BJ (cell line): ENCODE measurements around the gene MYH13. TPM values are rescaled to one million over a fixed set of nuclear protein-coding genes. Genes with fewer than 3 reads are reported as not detected.

Experiments used
- CTCF ChIA-PET: fragments of 350-600 bp; formaldehyde crosslinking; extraction: SDS; loops from one replicate; lab custom pipeline; 2021; ENCODE audit warnings: antibody characterized with exemption, inconsistent platforms; lab: Yijun Ruan, JAX
- POLR2A ChIA-PET: fragments of 300-600 bp; sonication (Branson Sonifier 250); formaldehyde crosslinking; extraction: SDS; loops from one replicate; lab custom pipeline; 2021; ENCODE audit warnings: antibody characterized with exemption; lab: Charles Lee
- DNase-seq: peaks from one replicate; pipeline ENCODE4 v3.0.0-alpha.2; 2011; ENCODE audit warnings: low read depth
- H3K27me3 ChIP-seq: 2 replicates; pipeline ENCODE4 v1.6.0; 2011; ENCODE audit warnings: low read length; ENCODE audit not compliant: control insufficient read depth, insufficient read depth
- H3K36me3 ChIP-seq: 2 replicates; pipeline ENCODE4 v1.5.1; 2011; ENCODE audit warnings: low read length; ENCODE audit not compliant: control insufficient read depth, insufficient read depth
- H3K4me3 ChIP-seq: 2 replicates; pipeline ENCODE4 v1.5.1; 2011; ENCODE audit warnings: low read depth, mild to moderate bottlenecking, control low read depth, low read length
- polyA plus RNA-seq: library from polyadenylated mRNA; depleted of rRNA; stranded (reverse); fragments of >200 nt; gene quantifications from 2 replicates; pipeline ENCODE4 v1.2.3, GENCODE V29; 2011; rRNA removed
- TF ChIP-seq, protein P1 (sequence below): IDR thresholded peaks from 2 replicates; pipeline ENCODE4 v1.5.1; 2011; ENCODE audit warnings: low read depth, mild to moderate bottlenecking, control low read depth, inconsistent platforms, low read length, moderate library complexity; ENCODE audit not compliant: insufficient read depth

The MYH13 gene
- polyA plus RNA-seq, 1 experiment: not detected

DNA sequence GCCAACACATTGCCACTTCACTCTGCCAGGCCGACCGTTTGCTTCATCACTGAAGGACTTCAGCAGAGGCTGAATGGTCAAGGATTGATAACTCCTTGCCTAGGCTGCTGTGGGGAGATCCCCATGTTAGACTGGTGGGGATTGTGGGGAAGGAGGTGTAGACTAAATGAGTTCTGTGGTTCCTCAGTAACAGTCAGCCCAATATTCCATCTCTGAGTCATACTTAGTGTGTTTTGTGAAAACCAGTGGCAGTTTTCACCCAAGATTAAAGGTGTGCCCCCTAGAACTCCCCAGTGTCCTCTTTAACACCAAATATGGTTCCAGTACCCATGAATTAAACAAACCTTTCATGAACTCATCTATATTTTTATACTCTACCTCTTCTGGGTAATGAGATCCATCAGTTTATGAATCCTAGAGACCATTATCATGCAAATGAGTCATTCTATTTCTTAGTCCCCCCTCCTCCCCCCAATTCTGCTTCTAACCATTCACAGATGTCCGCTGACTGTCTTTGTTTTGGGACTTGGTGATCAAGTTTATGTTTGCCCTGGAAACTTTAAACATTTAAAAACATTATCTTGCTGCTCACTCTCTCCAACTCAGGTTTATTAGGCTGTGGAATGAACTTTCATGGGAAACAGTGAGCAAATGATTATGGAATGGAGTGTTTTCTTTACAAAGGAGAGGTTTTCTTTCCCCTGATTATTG lies 107.6 kb downstream of the MYH13 start:
- Histone ChIP-seq H3K36me3 (no peaks in the 10 kb centered on the region; the same call in 1 of the 2 replicates), H3K27me3 (no peaks in the 10 kb centered on the region), H3K4me3 (no peak overlapping the region)
- TF ChIP-seq, protein P1, sequence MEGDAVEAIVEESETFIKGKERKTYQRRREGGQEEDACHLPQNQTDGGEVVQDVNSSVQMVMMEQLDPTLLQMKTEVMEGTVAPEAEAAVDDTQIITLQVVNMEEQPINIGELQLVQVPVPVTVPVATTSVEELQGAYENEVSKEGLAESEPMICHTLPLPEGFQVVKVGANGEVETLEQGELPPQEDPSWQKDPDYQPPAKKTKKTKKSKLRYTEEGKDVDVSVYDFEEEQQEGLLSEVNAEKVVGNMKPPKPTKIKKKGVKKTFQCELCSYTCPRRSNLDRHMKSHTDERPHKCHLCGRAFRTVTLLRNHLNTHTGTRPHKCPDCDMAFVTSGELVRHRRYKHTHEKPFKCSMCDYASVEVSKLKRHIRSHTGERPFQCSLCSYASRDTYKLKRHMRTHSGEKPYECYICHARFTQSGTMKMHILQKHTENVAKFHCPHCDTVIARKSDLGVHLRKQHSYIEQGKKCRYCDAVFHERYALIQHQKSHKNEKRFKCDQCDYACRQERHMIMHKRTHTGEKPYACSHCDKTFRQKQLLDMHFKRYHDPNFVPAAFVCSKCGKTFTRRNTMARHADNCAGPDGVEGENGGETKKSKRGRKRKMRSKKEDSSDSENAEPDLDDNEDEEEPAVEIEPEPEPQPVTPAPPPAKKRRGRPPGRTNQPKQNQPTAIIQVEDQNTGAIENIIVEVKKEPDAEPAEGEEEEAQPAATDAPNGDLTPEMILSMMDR: no peak
- POLR2A ChIA-PET: no interaction called here
- DNase-seq: peak; percentile 65
- CTCF ChIA-PET: no interaction called here

DNA sequence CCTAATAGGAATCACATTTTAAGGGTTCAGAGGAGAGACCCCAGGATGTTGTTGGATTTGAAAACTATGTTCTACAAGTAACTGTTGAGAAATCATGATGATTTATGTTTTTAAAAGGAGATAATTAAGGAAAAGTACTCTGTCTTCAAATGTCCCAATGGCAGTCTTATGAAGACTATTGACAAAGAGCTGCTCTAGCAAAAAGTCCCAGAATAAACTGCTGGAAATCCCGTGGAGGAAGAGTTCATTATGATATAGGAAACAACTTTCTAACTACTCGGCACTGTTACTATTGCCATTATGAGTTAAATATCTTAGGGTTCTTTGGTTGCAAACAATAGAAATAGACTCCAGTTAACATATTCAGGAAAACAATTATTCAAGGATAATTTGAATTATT lies 108.8 kb downstream of the MYH13 start:
- DNase-seq: no peak
- Histone ChIP-seq H3K36me3 (no peaks in the 10 kb centered on the region; the same call in 1 of the 2 replicates), H3K27me3 (no peaks in the 10 kb centered on the region), H3K4me3 (no peak overlapping the region)
- TF ChIP-seq, protein P1: no peak
- POLR2A ChIA-PET: no interaction called here
- CTCF ChIA-PET: no interaction called here

DNA sequence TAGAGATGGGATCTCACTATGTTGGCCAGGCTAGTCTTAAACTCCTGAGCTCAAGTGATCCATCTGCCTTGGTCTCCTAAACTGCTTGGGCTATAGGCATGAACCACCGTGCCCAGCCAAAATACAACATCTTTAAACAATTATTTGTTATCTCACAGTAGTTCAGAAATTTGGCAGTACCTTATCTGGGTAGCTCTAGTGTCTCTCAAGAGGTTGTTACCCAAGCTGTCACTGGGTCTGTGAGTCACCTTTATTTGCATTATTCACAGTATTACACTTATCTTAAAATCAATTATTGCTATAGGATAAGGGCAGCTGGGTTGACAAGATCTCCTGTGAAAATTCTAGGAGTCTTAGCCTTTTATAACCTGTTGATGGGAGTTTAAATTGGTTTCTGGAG lies 110.4 kb downstream of the MYH13 start:
- CTCF ChIA-PET: no interaction called here
- TF ChIP-seq, protein P1: no peak

DNA sequence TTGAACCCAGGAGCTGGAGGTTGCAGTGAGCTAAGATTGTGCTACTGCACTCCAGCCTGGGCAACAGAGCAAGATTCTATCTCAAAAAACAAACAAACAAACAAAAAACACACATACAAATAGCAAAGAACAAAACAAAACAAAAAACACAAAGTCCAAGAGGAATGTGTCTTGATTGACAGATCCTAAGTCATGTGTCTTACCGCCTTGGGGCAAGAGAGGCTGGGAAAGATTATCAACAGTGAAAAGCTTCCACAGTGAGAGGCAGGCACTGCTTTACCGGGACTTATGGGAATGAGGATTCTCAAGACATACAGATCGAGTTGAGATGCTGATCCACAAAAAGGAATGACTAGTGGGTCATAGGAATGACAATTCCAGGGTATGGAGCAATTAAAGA lies 111.7 kb downstream of the MYH13 start:
- H3K36me3 ChIP-seq: no peaks in the 10 kb centered on the region
- no peaks in the 10 kb centered on the region for H3K27me3 ChIP-seq
- TF ChIP-seq, protein P1: no peak
- H3K4me3 ChIP-seq: no peak overlapping the region
- DNase-seq: no peak
- ChIA-PET POLR2A (no interaction called here), CTCF (no interaction called here)

More for the DNA sequence above, 110.4 kb downstream of the MYH13 start:
- no peak overlapping the region for H3K4me3 ChIP-seq
- H3K27me3 ChIP-seq: no peaks in the 10 kb centered on the region
- no peaks in the 10 kb centered on the region for H3K36me3 ChIP-seq
- no peak for DNase-seq
- POLR2A ChIA-PET: no interaction called here

DNA sequence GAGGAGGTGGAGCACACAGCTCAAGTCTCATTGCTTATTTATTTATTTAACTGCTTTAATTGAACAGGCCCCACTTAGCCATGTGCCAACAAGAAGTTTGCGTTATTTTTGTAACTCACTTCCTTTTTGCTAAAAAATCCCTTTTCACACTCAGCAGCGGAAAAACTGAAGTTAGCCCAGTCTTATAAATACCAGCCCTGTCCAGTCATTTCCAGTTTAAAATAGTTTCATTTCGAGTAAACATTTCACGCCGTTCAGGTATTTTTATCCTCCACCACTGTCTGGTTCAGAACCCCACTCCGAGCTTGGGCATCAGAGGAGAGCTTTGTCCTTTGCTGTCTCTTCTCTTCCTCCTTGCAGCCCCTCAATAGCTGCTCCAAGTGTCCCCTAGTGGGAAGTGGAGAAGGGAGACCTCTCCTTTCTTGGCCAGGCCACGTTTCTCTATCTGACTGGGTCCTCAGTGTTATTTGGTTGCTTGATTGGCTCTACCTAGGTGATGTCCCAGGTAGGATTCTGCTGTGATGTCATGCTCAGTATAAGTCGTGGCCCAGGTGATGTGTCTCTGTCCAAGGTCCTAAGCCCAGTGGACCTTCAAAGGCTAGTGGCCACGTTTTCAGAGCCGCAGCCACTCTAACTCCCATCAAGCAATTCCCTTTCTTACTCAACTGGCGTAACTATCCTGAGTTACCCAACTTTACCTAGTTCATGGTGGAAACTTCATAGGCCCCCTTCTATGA lies 121.4 kb downstream of the MYH13 start:
- Histone ChIP-seq H3K36me3 (no peaks in the 10 kb centered on the region), H3K4me3 (no peak overlapping the region), H3K27me3 (no peaks in the 10 kb centered on the region)
- TF ChIP-seq, protein P1: no peak
- ChIA-PET POLR2A (no interaction called here), CTCF (interaction anchor here (2.6 kb wide), 1 partner anchor 24 kb away, joined by 7 read pairs; no protein-coding TSS in a partner anchor)
- DNase-seq: no peak

Other genes with a start within 250 kb of the MYH13 start
- gene GAS7, start 174.4 kb downstream of the MYH13 start, polyA plus RNA-seq: 1.2 and 1.4 TPM in 2 replicates
- not detected in 2 replicates for gene MYH8, start 48.9 kb upstream of the MYH13 start, polyA plus RNA-seq
- gene MYH4, start 96.6 kb upstream of the MYH13 start, polyA plus RNA-seq: not detected in 2 replicates
- gene MYH1, start 145.5 kb upstream of the MYH13 start, polyA plus RNA-seq: 0.01 TPM in 1 of 2 replicates, not detected in the other
- 0.34 and 0.43 TPM in 2 replicates for gene MYH2, start 176.7 kb upstream of the MYH13 start, polyA plus RNA-seq